ENCODE results near the gene DNAH10. TPM values are rescaled to one million over a fixed set of nuclear protein-coding genes. Genes with fewer than 3 reads are reported as not detected.

Gene DNAH10
- polyA plus RNA-seq (2013, experiment 1 of 2): 0.20 TPM
- polyA plus RNA-seq (2013, experiment 2 of 2): 0.13 TPM

DNA sequence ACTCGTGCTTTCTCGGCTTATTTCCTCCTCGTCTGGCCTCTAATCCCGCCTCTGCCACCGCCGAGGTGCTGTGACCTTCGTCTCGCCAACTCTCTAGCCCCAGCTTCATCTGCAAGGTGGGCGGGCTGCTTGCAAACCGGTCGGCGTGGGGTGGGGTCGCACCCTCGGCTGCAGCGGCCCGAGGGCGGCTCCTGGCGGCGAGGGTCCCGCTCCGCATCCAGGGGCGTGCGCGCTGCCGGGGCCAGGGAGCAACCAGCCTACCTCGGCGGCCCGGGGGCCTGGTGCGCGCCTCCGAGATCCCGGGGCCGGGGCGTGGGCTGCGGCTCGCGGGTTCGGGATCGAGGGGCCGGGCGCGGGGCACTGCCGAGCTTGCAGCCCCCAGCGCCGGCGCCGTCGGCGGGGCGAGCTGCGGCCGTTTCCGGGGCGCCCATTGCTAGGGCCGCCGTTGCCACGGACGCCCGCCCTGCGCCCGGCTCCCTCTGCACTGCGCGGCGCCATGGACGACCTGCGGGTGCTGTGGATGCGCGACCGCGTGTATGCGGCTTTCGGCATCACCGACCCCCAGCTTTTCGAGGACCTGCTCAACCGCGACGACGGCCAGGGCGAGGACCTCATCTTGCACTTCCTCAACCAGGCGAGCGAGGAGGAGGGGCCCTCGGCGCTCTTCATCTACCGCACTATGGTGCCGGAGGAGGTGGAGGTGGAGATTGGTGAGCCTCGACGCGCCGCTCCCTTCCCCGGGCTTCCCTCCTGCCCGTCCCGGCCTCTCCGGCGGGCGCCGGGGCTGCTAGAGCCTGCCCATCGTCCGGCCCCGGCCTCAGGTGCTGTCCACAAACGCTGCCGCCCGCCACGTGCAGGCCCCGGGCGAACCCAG, at the start of gene DNAH10:
DNAH10 (plus strand) TSS at position 461 of the 874 bp plus-strand sequence; CDS start at position 497, 36 bp downstream.
- Histone ChIP-seq H3K4me3 (ENCODE audit: low read length) (peak within 1 kb of the TSS; percentile 64), H3K27me3 (ENCODE audit: insufficient read depth, low read length) (peaks cover 23% of the 10 kb centered on the region), H3K27ac (ENCODE audit: low read depth, low read length) (no peak within 1 kb of the TSS), H3K9ac (ENCODE audit: low read depth, low read length) (peak within 1 kb of the TSS; percentile 48; the same call in 1 of the 2 replicates), H3K36me3 (ENCODE audit: insufficient read depth, low read length) (peaks cover 28% of the 10 kb centered on the region), H3K4me1 (ENCODE audit: insufficient read depth, low read length) (peaks cover 4% of the 10 kb centered on the region; the same call in 1 of the 2 replicates), H3K9me3 (ENCODE audit: insufficient read depth, low read depth, low read length) (no peaks in the 10 kb centered on the region)
- 2% methylated on average over 105 of the region's 105 CpGs for WGBS

GRCh38 chr12:123712780-123713319, 49.3 kb upstream of the DNAH10 start:
- H3K27me3 ChIP-seq (ENCODE audit: insufficient read depth, low read length): no peaks in the 10 kb centered on the region
- H3K4me1 ChIP-seq (ENCODE audit: insufficient read depth, low read length): peaks cover 12% of the 10 kb centered on the region
- no peaks in the 10 kb centered on the region for H3K9me3 ChIP-seq (ENCODE audit: insufficient read depth, low read depth, low read length)
- H3K36me3 ChIP-seq (ENCODE audit: insufficient read depth, low read length): peaks cover 5% of the 10 kb centered on the region
- WGBS: 1% methylated on average over 26 of the region's 26 CpGs
- peak overlapping the region; percentile 73 for H3K27ac ChIP-seq (ENCODE audit: low read depth, low read length)
- peak overlapping the region; percentile 100 for H3K4me3 ChIP-seq (ENCODE audit: low read length)
- H3K9ac ChIP-seq (ENCODE audit: low read depth, low read length): peak overlapping the region; percentile 97

DNA sequence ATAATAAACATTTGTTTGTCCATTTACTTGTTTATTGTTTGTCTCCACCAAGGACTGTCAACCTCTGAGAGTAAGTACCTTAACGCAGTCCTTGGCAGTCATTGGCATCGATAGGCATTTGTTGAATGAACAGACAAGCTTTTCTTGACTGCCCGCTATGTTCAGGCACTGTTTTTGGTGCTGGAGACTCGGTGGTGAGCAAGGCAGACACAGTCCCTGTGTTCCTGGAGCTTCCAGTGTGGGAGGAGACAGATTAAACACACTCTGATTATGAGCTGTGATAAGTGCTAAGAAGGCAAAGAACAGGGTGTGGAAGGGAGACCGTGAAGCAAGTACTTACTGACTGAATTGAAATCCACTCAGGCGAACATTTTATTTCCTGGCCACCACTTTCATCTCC, 48.7 kb upstream of the DNAH10 start:
- Histone ChIP-seq H3K4me3 (ENCODE audit: low read length) (peak overlapping the region; percentile 100), H3K27me3 (ENCODE audit: insufficient read depth, low read length) (no peaks in the 10 kb centered on the region), H3K27ac (ENCODE audit: low read depth, low read length) (no peak overlapping the region), H3K9ac (ENCODE audit: low read depth, low read length) (peak overlapping the region; percentile 97; the same call in 1 of the 2 replicates), H3K4me1 (ENCODE audit: insufficient read depth, low read length) (peaks cover 12% of the 10 kb centered on the region), H3K9me3 (ENCODE audit: insufficient read depth, low read depth, low read length) (no peaks in the 10 kb centered on the region), H3K36me3 (ENCODE audit: insufficient read depth, low read length) (peaks cover 10% of the 10 kb centered on the region)
- 69% methylated on average over 6 of the region's 6 CpGs for WGBS

- Histone ChIP-seq H3K9ac (ENCODE audit: low read depth, low read length) (no peak overlapping the region; the same call in 1 of the 2 replicates), H3K9me3 (ENCODE audit: insufficient read depth, low read depth, low read length) (no peaks in the 10 kb centered on the region), H3K27me3 (ENCODE audit: insufficient read depth, low read length) (no peaks in the 10 kb centered on the region), H3K27ac (ENCODE audit: low read depth, low read length) (no peak overlapping the region), H3K4me3 (ENCODE audit: low read length) (peak overlapping the region; percentile 100), H3K4me1 (ENCODE audit: insufficient read depth, low read length) (peaks cover 12% of the 10 kb centered on the region), H3K36me3 (ENCODE audit: insufficient read depth, low read length) (peaks cover 16% of the 10 kb centered on the region)
- 87% methylated on average over 10 of the region's 10 CpGs for WGBS
These were observed 48.1 kb upstream of the DNAH10 start for GRCh38 chr12:123713823-123714585.

- Histone ChIP-seq H3K27me3 (ENCODE audit: insufficient read depth, low read length) (no peaks in the 10 kb centered on the region), H3K4me3 (ENCODE audit: low read length) (no peak overlapping the region), H3K27ac (ENCODE audit: low read depth, low read length) (no peak overlapping the region), H3K36me3 (ENCODE audit: insufficient read depth, low read length) (peaks cover 28% of the 10 kb centered on the region), H3K9me3 (ENCODE audit: insufficient read depth, low read depth, low read length) (no peaks in the 10 kb centered on the region), H3K9ac (ENCODE audit: low read depth, low read length) (no peak overlapping the region), H3K4me1 (ENCODE audit: insufficient read depth, low read length) (peaks cover 12% of the 10 kb centered on the region)
- WGBS: 92% methylated on average over 2 of the region's 2 CpGs
These were observed 46.9 kb upstream of the DNAH10 start for GRCh38 chr12:123715195-123715594.

- 78% methylated on average over 3 of the region's 3 CpGs for WGBS
These were observed 44.8 kb upstream of the DNAH10 start for GRCh38 chr12:123717350-123717749.

DNA sequence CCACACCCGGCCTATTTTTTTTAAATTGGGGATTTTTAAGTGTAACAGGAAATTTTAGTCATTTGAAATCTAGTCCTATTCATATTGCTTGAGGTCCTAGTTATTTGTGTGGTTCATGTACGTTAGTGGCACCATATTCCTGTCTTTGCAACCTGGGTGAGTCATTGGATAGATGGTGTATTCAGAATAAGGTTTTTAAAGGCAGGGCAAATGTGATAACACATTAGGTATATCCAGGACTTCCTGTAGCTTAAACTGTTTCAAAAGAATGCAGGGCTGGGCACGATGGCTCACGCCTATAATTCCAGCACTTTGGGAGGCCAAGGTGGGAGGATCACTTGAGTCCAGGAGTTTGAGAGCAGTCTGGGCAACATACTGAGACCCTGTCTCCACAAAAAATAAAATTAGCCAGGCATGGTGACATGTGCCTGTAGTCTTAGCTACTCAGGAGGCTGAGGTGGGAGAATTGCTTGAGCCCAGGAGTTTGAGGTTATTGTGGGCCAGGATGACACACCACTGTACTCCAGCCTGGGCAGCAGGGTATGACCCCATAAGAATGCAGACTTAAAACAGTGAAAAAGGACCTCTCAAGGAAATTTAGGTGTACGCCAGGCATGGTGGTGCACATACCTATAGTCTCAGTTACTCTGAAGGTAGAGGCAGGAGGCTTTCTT, 41.8 kb upstream of the DNAH10 start:
- 94% methylated on average over 5 of the region's 5 CpGs for WGBS
- H3K36me3 ChIP-seq (ENCODE audit: insufficient read depth, low read length): peaks cover 67% of the 10 kb centered on the region
- H3K9me3 ChIP-seq (ENCODE audit: insufficient read depth, low read depth, low read length): no peaks in the 10 kb centered on the region
- no peak overlapping the region for H3K9ac ChIP-seq (ENCODE audit: low read depth, low read length)
- no peak overlapping the region for H3K27ac ChIP-seq (ENCODE audit: low read depth, low read length)
- H3K4me1 ChIP-seq (ENCODE audit: insufficient read depth, low read length): no peaks in the 10 kb centered on the region
- H3K4me3 ChIP-seq (ENCODE audit: low read length): no peak overlapping the region
- H3K27me3 ChIP-seq (ENCODE audit: insufficient read depth, low read length): no peaks in the 10 kb centered on the region

More at GRCh38 chr12:123717350-123717749, 44.8 kb upstream of the DNAH10 start:
- no peaks in the 10 kb centered on the region for H3K9me3 ChIP-seq (ENCODE audit: insufficient read depth, low read depth, low read length)
- peaks cover 49% of the 10 kb centered on the region for H3K36me3 ChIP-seq (ENCODE audit: insufficient read depth, low read length)
- H3K4me3 ChIP-seq (ENCODE audit: low read length): no peak overlapping the region
- H3K4me1 ChIP-seq (ENCODE audit: insufficient read depth, low read length): peaks cover 12% of the 10 kb centered on the region
- H3K27me3 ChIP-seq (ENCODE audit: insufficient read depth, low read length): no peaks in the 10 kb centered on the region
- no peak overlapping the region for H3K9ac ChIP-seq (ENCODE audit: low read depth, low read length)
- no peak overlapping the region for H3K27ac ChIP-seq (ENCODE audit: low read depth, low read length)

DNA sequence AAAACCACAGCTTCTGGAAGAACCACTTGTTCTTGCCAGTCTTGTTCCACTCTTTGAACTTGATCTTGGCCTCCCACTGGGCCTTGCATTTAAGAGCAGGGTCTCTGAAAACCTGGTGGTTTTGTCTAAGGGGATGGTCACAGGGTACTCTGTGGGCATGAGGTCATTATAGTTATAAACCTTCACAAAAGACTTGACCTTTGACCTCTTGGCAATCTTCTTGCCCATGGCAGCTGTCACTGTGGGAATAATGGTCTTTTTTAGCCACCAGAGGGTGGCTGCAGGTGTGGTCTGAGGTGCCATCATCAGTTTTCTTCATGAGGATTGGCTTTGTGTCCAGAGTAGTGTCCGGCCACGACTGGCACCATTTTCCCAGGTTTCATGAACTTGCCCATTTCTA, 40.9 kb upstream of the DNAH10 start:
- Histone ChIP-seq H3K4me3 (ENCODE audit: low read length) (no peak overlapping the region), H3K4me1 (ENCODE audit: insufficient read depth, low read length) (no peaks in the 10 kb centered on the region), H3K27me3 (ENCODE audit: insufficient read depth, low read length) (no peaks in the 10 kb centered on the region), H3K9ac (ENCODE audit: low read depth, low read length) (no peak overlapping the region), H3K9me3 (ENCODE audit: insufficient read depth, low read depth, low read length) (no peaks in the 10 kb centered on the region), H3K27ac (ENCODE audit: low read depth, low read length) (no peak overlapping the region), H3K36me3 (ENCODE audit: insufficient read depth, low read length) (peaks cover 76% of the 10 kb centered on the region)
- 94% methylated on average over 2 of the region's 2 CpGs for WGBS

- WGBS: 94% methylated on average over 8 of the region's 8 CpGs
- no peak overlapping the region for H3K4me3 ChIP-seq (ENCODE audit: low read length)
- no peaks in the 10 kb centered on the region for H3K9me3 ChIP-seq (ENCODE audit: insufficient read depth, low read depth, low read length)
- H3K27me3 ChIP-seq (ENCODE audit: insufficient read depth, low read length): no peaks in the 10 kb centered on the region
- no peak overlapping the region for H3K27ac ChIP-seq (ENCODE audit: low read depth, low read length)
- H3K4me1 ChIP-seq (ENCODE audit: insufficient read depth, low read length): no peaks in the 10 kb centered on the region
- H3K9ac ChIP-seq (ENCODE audit: low read depth, low read length): no peak overlapping the region
- peaks cover 92% of the 10 kb centered on the region for H3K36me3 ChIP-seq (ENCODE audit: insufficient read depth, low read length)
These were observed 39.1 kb upstream of the DNAH10 start for GRCh38 chr12:123723011-123723410.

DNA sequence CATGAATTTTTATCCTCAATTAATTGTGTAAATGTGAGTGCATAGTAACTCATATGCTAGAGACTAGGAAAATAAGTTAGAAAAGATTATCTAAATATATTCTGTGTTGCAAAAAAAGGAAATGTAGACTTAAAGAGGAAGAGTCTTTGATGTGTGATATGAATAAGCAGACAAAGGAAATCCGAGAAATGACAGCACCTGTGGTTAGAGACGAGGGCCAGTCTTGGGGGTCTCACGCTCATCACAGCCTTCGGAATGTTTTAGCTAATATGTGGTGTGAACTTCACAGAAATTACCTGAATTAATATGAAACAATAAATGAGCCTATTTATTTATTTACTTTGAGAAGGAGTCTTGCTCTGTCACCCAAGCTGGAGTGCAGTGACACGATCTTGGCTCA, 38.3 kb upstream of the DNAH10 start:
- WGBS: 96% methylated on average over 5 of the region's 5 CpGs
- Histone ChIP-seq H3K36me3 (ENCODE audit: insufficient read depth, low read length) (peaks cover 92% of the 10 kb centered on the region), H3K27me3 (ENCODE audit: insufficient read depth, low read length) (no peaks in the 10 kb centered on the region), H3K9me3 (ENCODE audit: insufficient read depth, low read depth, low read length) (no peaks in the 10 kb centered on the region), H3K9ac (ENCODE audit: low read depth, low read length) (no peak overlapping the region), H3K4me3 (ENCODE audit: low read length) (no peak overlapping the region), H3K4me1 (ENCODE audit: insufficient read depth, low read length) (no peaks in the 10 kb centered on the region), H3K27ac (ENCODE audit: low read depth, low read length) (no peak overlapping the region)
